ENCODE data around the gene NLRX1.
"Not testable (repeated sequence)": the region's sequence is repeated elsewhere in the genome, so short reads cannot be mapped to it uniquely, and the experiment has no call there.

NLRX1 gene

GRCh38 chr11:119179983-119180382, 11.5 kb downstream of the NLRX1 start:
- no peaks in the 10 kb centered on the region for H4K20me1 ChIP-seq (ENCODE audit: insufficient read depth, low read length)
- H3F3A ChIP-seq (ENCODE audit: insufficient read depth, low read length) = no peaks in the 10 kb centered on the region
- H3K9ac ChIP-seq (ENCODE audit: low read length) = no peak overlapping the region
- H3K27me3 ChIP-seq (ENCODE audit: insufficient read depth, low read length) = no peaks in the 10 kb centered on the region
- no peaks in the 10 kb centered on the region for H3K4me1 ChIP-seq (ENCODE audit: insufficient read depth, low read length, severe bottlenecking)
- no peaks in the 10 kb centered on the region for H3K79me2 ChIP-seq (ENCODE audit: insufficient read depth, low read length)
- H3K36me3 ChIP-seq (ENCODE audit: insufficient read depth, low read length) = no peaks in the 10 kb centered on the region
- no peak overlapping the region for H3K27ac ChIP-seq (ENCODE audit: low read depth, low read length, poor library complexity, severe bottlenecking)
- no peak overlapping the region for H2AFZ ChIP-seq (ENCODE audit: low read length)
- TF ChIP-seq CTCF (IDR thresholded peaks at IDR 0.05; ENCODE audit: low read length) = no peak
- TF ChIP-seq EZH2 (IDR thresholded peaks at IDR 0.05; ENCODE audit: borderline replicate concordance, low read length) = no peak
- H3K9me3 ChIP-seq (ENCODE audit: low read length) = no peaks in the 10 kb centered on the region
- no peak overlapping the region for H3K4me3 ChIP-seq (ENCODE audit: low read depth, low read length, poor library complexity, severe bottlenecking)
- no peaks in the 10 kb centered on the region for H3K9me2 ChIP-seq (ENCODE audit: low read depth, low read length)
- no peak overlapping the region for H3K4me2 ChIP-seq (ENCODE audit: low read length)

GRCh38 chr11:119180729-119181676, 12.5 kb downstream of the NLRX1 start:
- no peak overlapping the region for H3K4me3 ChIP-seq (ENCODE audit: low read depth, low read length, poor library complexity, severe bottlenecking)
- H3K9me3 ChIP-seq (ENCODE audit: low read length) = no peaks in the 10 kb centered on the region
- no peak overlapping the region for H3K4me2 ChIP-seq (ENCODE audit: low read length)
- no peak overlapping the region for H3K27ac ChIP-seq (ENCODE audit: low read depth, low read length, poor library complexity, severe bottlenecking)
- H2AFZ ChIP-seq (ENCODE audit: low read length) = no peak overlapping the region
- H3K36me3 ChIP-seq (ENCODE audit: insufficient read depth, low read length) = no peaks in the 10 kb centered on the region
- no peaks in the 10 kb centered on the region for H3K79me2 ChIP-seq (ENCODE audit: insufficient read depth, low read length)
- TF ChIP-seq CTCF (IDR thresholded peaks at IDR 0.05; ENCODE audit: low read length) (no peak), EZH2 (IDR thresholded peaks at IDR 0.05; ENCODE audit: borderline replicate concordance, low read length) (no peak)
- H3K27me3 ChIP-seq (ENCODE audit: insufficient read depth, low read length) = no peaks in the 10 kb centered on the region
- H3F3A ChIP-seq (ENCODE audit: insufficient read depth, low read length) = no peaks in the 10 kb centered on the region
- H3K9me2 ChIP-seq (ENCODE audit: low read depth, low read length) = no peaks in the 10 kb centered on the region
- no peaks in the 10 kb centered on the region for H3K4me1 ChIP-seq (ENCODE audit: insufficient read depth, low read length, severe bottlenecking)
- H3K9ac ChIP-seq (ENCODE audit: low read length) = no peak overlapping the region
- H4K20me1 ChIP-seq (ENCODE audit: insufficient read depth, low read length) = no peaks in the 10 kb centered on the region

GRCh38 chr11:119181677-119182412, 13.3 kb downstream of the NLRX1 start:
- Histone ChIP-seq H3K27ac (ENCODE audit: low read depth, low read length, poor library complexity, severe bottlenecking) (no peak overlapping the region), H2AFZ (ENCODE audit: low read length) (no peak overlapping the region), H3K9me2 (ENCODE audit: low read depth, low read length) (no peaks in the 10 kb centered on the region), H3K4me1 (ENCODE audit: insufficient read depth, low read length, severe bottlenecking) (no peaks in the 10 kb centered on the region), H3K9ac (ENCODE audit: low read length) (no peak overlapping the region), H3F3A (ENCODE audit: insufficient read depth, low read length) (no peaks in the 10 kb centered on the region), H3K36me3 (ENCODE audit: insufficient read depth, low read length) (no peaks in the 10 kb centered on the region), H4K20me1 (ENCODE audit: insufficient read depth, low read length) (no peaks in the 10 kb centered on the region), H3K4me2 (ENCODE audit: low read length) (no peak overlapping the region), H3K27me3 (ENCODE audit: insufficient read depth, low read length) (no peaks in the 10 kb centered on the region), H3K9me3 (ENCODE audit: low read length) (no peaks in the 10 kb centered on the region), H3K79me2 (ENCODE audit: insufficient read depth, low read length) (no peaks in the 10 kb centered on the region), H3K4me3 (ENCODE audit: low read depth, low read length, poor library complexity, severe bottlenecking) (no peak overlapping the region)
- TF ChIP-seq EZH2 (IDR thresholded peaks at IDR 0.05; ENCODE audit: borderline replicate concordance, low read length) (no peak), CTCF (IDR thresholded peaks at IDR 0.05; ENCODE audit: low read length) (no peak)

GRCh38 chr11:119184399-119184798, 15.9 kb downstream of the NLRX1 start:
- not testable (repeated sequence) for H3F3A ChIP-seq (ENCODE audit: insufficient read depth, low read length); H3K4me1 ChIP-seq (ENCODE audit: insufficient read depth, low read length, severe bottlenecking); H2AFZ ChIP-seq (ENCODE audit: low read length); H3K36me3 ChIP-seq (ENCODE audit: insufficient read depth, low read length); H3K27me3 ChIP-seq (ENCODE audit: insufficient read depth, low read length); H3K27ac ChIP-seq (ENCODE audit: low read depth, low read length, poor library complexity, severe bottlenecking); H3K9me3 ChIP-seq (ENCODE audit: low read length); H3K4me3 ChIP-seq (ENCODE audit: low read depth, low read length, poor library complexity, severe bottlenecking); H3K9ac ChIP-seq (ENCODE audit: low read length); H4K20me1 ChIP-seq (ENCODE audit: insufficient read depth, low read length); H3K9me2 ChIP-seq (ENCODE audit: low read depth, low read length); H3K4me2 ChIP-seq (ENCODE audit: low read length); H3K79me2 ChIP-seq (ENCODE audit: insufficient read depth, low read length)
